Transverse colon (tissue), 4 donors: ENCODE data around the gene FSD1. TPM values are rescaled to one million over a fixed set of nuclear protein-coding genes. Genes with fewer than 3 reads are reported as not detected.
"Not testable (repeated sequence)": the region's sequence is repeated elsewhere in the genome, so short reads cannot be mapped to it uniquely, and the experiment has no call there.

ENCODE experiments used
- DNase-seq: peaks from one replicate; pipeline ENCODE4 v3.0.0-alpha.2; 2019
- H3K27ac ChIP-seq, 4 donors: fragments of 200-600 bp; sonication (generic); 2 replicates each; pipeline ENCODE4 v1.5.1; 2016 to 2018; ENCODE audit warnings: inconsistent platforms in 4 of 4
- H3K27me3 ChIP-seq: fragments of 200-600 bp; sonication (generic); 2 replicates; pipeline ENCODE4 v1.5.1; 2017; ENCODE audit warnings: inconsistent platforms
- H3K36me3 ChIP-seq, 4 donors: fragments of 200-600 bp; sonication (generic); 2 replicates each; pipeline ENCODE4 v1.5.1; 2017 to 2019; ENCODE audit warnings: inconsistent platforms in 4 of 4
- H3K4me1 ChIP-seq, 4 donors: fragments of 200-600 bp; sonication (generic); 2 replicates each; pipeline ENCODE4 v1.5.1; 2017 to 2020; ENCODE audit warnings: inconsistent platforms in 4 of 4
- H3K4me3 ChIP-seq, 4 donors: fragments of 200-600 bp; sonication (generic); 1 replicate in 1 of 4; 2 replicates in 3 of 4; pipeline versions ENCODE4 v1.5.1 to v1.6.1; 2017 to 2019; ENCODE audit warnings: inconsistent platforms in 4 of 4
- H3K9me3 ChIP-seq, 2 donors: fragments of 200-600 bp; sonication (generic); 2 replicates each; pipeline ENCODE4 v1.5.1; 2017 to 2019; ENCODE audit warnings: inconsistent platforms in 2 of 2
- EP300 ChIP-seq: sonication (generic); formaldehyde crosslinking; IDR thresholded peaks from one replicate; pipeline ENCODE4 v1.6.1; 2017; ENCODE audit warnings: antibody characterized with exemption, low read depth
- POLR2A ChIP-seq: fragments of 450-650 bp; IDR thresholded peaks from one replicate; pipeline ENCODE4 v1.6.1; 2016; ENCODE audit warnings: antibody characterized with exemption, mild to moderate bottlenecking, moderate library complexity
- POLR2AphosphoS5 ChIP-seq, 3 donors: sonication (generic); formaldehyde crosslinking; IDR thresholded peaks; one replicate each; pipeline ENCODE4 v1.6.1; 2016; ENCODE audit warnings: antibody characterized with exemption in 3 of 3
- WGBS, 2 donors: methylation state at CpG; one replicate each; pipeline ENCODE4 v1.1.5; 2018; ENCODE audit warnings: low coverage in 1 of 2; 5-methylcytosine and 5-hydroxymethylcytosine counted together
- in situ Hi-C, 4 donors: fragments of 200-750 bp; cut with MboI; loops; one replicate each; pipeline versions ENCODE4 v1.15.0 to v1.15.1; 2017; ENCODE audit warnings: low sequenced_read_pairs in 3 of 4, low pct_ligation_motif_present in 1 of 4, low pct_unique_long_range_greater_than_20kb in 1 of 4
- intact Hi-C: fragments of 100-400 bp; cut with DNase I; formaldehyde crosslinking; loops from one replicate; pipeline ENCODE4 v1.15.1; 2023; ENCODE audit warnings: low total_unique reads
- total RNA-seq, 4 donors: library from RNA; depleted of rRNA; stranded (reverse); fragments of >200 nt; gene quantifications; one replicate each; pipeline ENCODE4 v1.1.0, GENCODE V29; 2016
- TF ChIP-seq, protein P1 (sequence below), 5 experiments: fragments of 200-600 bp in 3 of 5; fragments of 450-650 bp in 2 of 5; sonication (generic) in 3 of 5; IDR thresholded peaks; 1 replicate in 2 of 5; 2 replicates in 3 of 5; pipeline ENCODE4 v1.5.1; 2016 to 2017; ENCODE audit warnings: antibody characterized with exemption in 5 of 5, inconsistent platforms in 3 of 5, mild to moderate bottlenecking in 2 of 5, moderate library complexity in 1 of 5

Gene FSD1
- total RNA-seq, 4 donors from 2014 or later = 0.68 to 2.9 (median 1.5) TPM; not detected in 1

DNA sequence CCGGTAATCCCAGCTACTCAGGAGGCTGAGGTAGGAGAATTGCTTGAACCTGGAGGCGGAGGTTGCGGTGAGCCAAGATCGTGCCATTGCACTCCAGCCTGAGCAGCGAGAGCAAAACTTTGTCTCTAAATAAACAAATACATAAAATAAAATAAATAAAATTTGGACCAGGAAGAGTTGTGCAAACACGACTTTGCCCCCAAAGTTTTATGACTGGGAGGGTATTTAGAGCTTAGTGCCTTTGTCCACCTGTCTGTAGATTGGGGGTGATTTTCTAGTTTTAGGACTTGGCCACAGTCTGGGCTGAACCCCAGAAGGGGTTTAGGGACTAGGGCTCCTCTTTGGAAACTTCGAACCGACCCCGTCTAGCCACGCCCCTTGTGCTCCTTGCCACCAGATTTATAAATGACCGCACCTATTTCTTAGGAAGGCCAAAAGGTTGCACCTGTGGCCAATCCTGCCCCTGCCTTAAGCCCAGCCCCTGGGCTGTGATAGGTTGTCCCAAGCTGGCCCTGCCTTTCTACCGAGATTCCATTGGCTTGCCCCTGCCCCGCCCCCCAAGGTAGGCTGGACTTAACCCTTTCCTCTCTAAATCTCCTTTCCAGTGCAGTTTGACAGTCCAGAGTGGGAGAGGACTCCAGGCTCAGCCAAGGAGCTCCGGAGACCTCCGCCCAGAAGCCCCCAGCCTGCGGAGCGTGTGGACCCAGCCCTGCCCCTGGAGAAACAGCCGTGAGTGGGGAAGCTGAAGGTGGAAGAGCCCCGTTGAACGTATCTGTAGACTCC, 20.0 kb upstream of the FSD1 start:
- H3K9me3 ChIP-seq = no peaks in the 10 kb centered on the region
- in situ Hi-C loops = no loop called here
- peaks cover 45% of the 10 kb centered on the region for H3K27me3 ChIP-seq
- WGBS, 2 donors = 20 to 27% methylated on average over 1 to 20 of the region's 20 CpGs
- intact Hi-C loops = no loop called here
- H3K4me1 ChIP-seq = peaks cover 0 to 23% (median 13%) of the 10 kb centered on the region in 4 donors
- H3K4me3 ChIP-seq = peak overlapping the region in 3 of 4 donors; percentile 32 to 63 (median 61)
- TF ChIP-seq POLR2AphosphoS5 (IDR thresholded peaks at IDR 0.05) = peak; percentile 21 to 63 (median 60)
- TF ChIP-seq POLR2A = peak; percentile 62
- TF ChIP-seq, protein P1, sequence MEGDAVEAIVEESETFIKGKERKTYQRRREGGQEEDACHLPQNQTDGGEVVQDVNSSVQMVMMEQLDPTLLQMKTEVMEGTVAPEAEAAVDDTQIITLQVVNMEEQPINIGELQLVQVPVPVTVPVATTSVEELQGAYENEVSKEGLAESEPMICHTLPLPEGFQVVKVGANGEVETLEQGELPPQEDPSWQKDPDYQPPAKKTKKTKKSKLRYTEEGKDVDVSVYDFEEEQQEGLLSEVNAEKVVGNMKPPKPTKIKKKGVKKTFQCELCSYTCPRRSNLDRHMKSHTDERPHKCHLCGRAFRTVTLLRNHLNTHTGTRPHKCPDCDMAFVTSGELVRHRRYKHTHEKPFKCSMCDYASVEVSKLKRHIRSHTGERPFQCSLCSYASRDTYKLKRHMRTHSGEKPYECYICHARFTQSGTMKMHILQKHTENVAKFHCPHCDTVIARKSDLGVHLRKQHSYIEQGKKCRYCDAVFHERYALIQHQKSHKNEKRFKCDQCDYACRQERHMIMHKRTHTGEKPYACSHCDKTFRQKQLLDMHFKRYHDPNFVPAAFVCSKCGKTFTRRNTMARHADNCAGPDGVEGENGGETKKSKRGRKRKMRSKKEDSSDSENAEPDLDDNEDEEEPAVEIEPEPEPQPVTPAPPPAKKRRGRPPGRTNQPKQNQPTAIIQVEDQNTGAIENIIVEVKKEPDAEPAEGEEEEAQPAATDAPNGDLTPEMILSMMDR (IDR thresholded peaks at IDR 0.05) = no peak
- TF ChIP-seq EP300 = no peak
- H3K36me3 ChIP-seq = no peaks in the 10 kb centered on the region
- peak; percentile 90 for DNase-seq
- peak overlapping the region; percentile 69 to 87 (median 78) for H3K27ac ChIP-seq

DNA sequence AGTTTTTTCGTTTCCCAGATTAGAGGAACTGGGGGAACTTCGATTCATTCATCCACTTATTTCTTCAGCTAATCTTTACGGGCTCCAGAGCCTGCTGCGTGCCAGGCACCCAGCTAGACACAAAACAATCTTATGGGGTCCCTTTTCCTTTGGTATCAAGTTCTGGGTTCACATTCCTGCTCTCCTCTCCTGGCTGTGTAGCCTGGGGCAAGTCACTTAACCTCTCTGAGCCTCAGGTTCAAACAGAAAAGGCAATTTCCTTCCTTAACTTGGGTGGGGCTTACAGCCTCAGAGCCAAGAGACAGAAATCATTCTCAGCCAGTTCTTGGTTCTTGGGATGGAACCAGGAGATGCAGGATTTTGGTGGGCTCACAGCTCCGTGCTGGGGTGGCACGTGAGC, 19.4 kb upstream of the FSD1 start:
- Histone ChIP-seq H3K27me3 (peaks cover 39% of the 10 kb centered on the region), H3K27ac (peak overlapping the region; percentile 69 to 87 (median 78)), H3K4me3 (peak overlapping the region in 3 of 4 donors; percentile 32 to 63 (median 61)), H3K36me3 (no peaks in the 10 kb centered on the region), H3K9me3 (no peaks in the 10 kb centered on the region), H3K4me1 (peaks cover 0 to 17% (median 7%) of the 10 kb centered on the region in 4 donors)
- intact Hi-C loops (no loop called here), in situ Hi-C loops (no loop called here)
- TF ChIP-seq POLR2A = no peak
- TF ChIP-seq EP300 = no peak
- no peak for TF ChIP-seq POLR2AphosphoS5 (IDR thresholded peaks at IDR 0.05)
- TF ChIP-seq, protein P1 (IDR thresholded peaks at IDR 0.05) = no peak
- no peak for DNase-seq
- WGBS, 2 donors = 26 to 36% methylated on average over 4 to 6 of the region's 6 CpGs

DNA sequence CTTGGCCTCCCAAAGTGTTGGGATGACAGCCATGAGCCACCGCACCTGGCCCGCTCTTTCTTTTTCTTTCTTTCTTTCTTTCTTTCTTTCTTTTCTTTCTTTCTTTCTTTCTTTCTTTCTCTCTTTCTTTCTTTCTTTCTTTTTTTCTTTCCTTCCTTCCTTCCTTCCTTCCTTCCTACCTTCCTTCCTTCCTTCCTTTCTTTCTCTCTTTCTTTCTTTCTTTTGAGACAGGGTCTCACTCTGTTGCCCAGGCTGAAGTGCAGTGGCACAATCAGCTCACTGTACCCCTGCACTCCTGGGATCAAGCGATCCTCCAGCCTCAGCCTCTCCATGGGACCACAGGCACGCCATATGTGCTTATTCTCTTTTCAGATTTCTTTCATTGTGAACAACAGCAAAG, 18.3 kb upstream of the FSD1 start:
- H3K27me3 ChIP-seq = peaks cover 27% of the 10 kb centered on the region
- H3K4me3 ChIP-seq, in situ Hi-C loops, H3K9me3 ChIP-seq, DNase-seq, H3K27ac ChIP-seq, H3K36me3 ChIP-seq, intact Hi-C loops: not testable (repeated sequence)
- WGBS, 2 donors = 95% methylated on average over 4 of the region's 4 CpGs; no CpG with 5 or more reads in 1 of the 2 donors
- peaks cover 0 to 13% (median 7%) of the 10 kb centered on the region in 4 donors for H3K4me1 ChIP-seq

DNA sequence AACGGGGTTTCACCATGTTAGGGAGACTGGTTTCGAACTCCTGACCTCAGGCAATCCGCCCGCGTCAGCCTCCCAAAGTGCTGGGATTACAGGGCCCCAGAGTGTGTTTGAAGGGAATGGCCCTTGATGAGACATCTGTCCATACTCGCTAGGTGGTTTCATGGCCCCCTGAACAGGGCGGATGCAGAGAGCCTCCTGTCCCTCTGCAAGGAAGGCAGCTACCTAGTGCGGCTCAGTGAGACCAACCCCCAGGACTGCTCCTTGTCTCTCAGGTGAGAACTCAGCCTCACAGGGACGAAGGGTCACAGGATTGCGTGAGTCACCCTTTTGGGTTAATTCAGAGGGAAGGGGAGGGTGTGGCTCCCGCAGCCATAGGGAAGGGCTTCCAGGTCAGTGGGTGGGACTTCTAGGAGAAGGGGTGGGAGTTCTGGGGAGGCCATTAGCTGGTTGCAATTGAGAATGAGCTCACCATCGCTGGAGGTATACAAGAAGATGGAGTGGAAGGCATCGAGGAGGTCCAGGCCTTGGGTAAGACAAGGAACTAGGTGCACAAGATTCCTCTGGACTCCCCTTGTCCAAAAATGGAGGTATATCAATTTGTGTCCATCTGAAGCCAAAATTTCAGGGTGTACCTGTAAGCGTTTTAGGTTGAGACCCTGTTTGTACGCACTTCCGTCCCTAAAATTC, 16.2 kb upstream of the FSD1 start:
- H3K4me1 ChIP-seq = peaks cover 0 to 13% (median 7%) of the 10 kb centered on the region in 4 donors
- H3K27me3 ChIP-seq = peaks cover 8% of the 10 kb centered on the region
- WGBS, 2 donors = 80 to 84% methylated on average over 8 to 16 of the region's 16 CpGs
- intact Hi-C loops (no loop called here), in situ Hi-C loops (no loop called here)
- no peak overlapping the region for H3K27ac ChIP-seq
- no peak for DNase-seq
- H3K4me3 ChIP-seq = no peak overlapping the region
- H3K9me3 ChIP-seq = no peaks in the 10 kb centered on the region
- no peak for TF ChIP-seq POLR2A
- TF ChIP-seq, protein P1 (IDR thresholded peaks at IDR 0.05) = no peak
- TF ChIP-seq POLR2AphosphoS5 (IDR thresholded peaks at IDR 0.05) = no peak
- no peak for TF ChIP-seq EP300
- no peaks in the 10 kb centered on the region for H3K36me3 ChIP-seq
